GM23338 (cell line): ENCODE results near the gene TTC6. TPM values are rescaled to one million over a fixed set of nuclear protein-coding genes. Genes with fewer than 3 reads are reported as not detected.
A peak's percentile ranks its signal among the peaks of the same experiment; 100 is the strongest.

Experiments
- ATAC-seq: fragments of 200-7000 bp; cut with Tn5 transposase; 3 replicates; pipeline ENCODE4 v1.9.1; 2020
- DNase-seq: peaks from one replicate; pipeline ENCODE4 v3.0.0-alpha.2; 2015; ENCODE audit warnings: low spot score
- H2AFZ ChIP-seq: fragments of 200-600 bp; sonication (generic); 2 replicates; pipeline ENCODE4 v1.8.0; 2016; ENCODE audit warnings: antibody characterized with exemption, mild to moderate bottlenecking, moderate library complexity
- H3F3A ChIP-seq: fragments of 200-600 bp; sonication (generic); replicated peaks from 2 replicates; pipeline ENCODE4 v1.8.0; 2017; ENCODE audit warnings: antibody characterized with exemption, mixed run types, low read depth
- H3K27ac ChIP-seq: fragments of 200-600 bp; sonication (generic); 2 replicates; pipeline ENCODE4 v1.6.1; 2016; ENCODE audit warnings: low read depth
- H3K27me3 ChIP-seq: fragments of 200-600 bp; sonication (generic); 2 replicates; pipeline ENCODE4 v1.8.0; 2016; ENCODE audit warnings: mild to moderate bottlenecking, mixed run types, moderate library complexity; ENCODE audit not compliant: insufficient read depth
- H3K36me3 ChIP-seq: fragments of 200-600 bp; sonication (generic); 2 replicates; pipeline ENCODE4 v1.8.0; 2016; ENCODE audit warnings: mild to moderate bottlenecking; ENCODE audit not compliant: insufficient read depth
- H3K4me1 ChIP-seq: fragments of 200-600 bp; sonication (generic); 2 replicates; pipeline ENCODE4 v1.8.0; 2016; ENCODE audit warnings: mild to moderate bottlenecking, moderate library complexity; ENCODE audit not compliant: insufficient read depth
- H3K4me2 ChIP-seq: fragments of 200-600 bp; sonication (generic); 2 replicates; pipeline ENCODE4 v1.7.1; 2017; ENCODE audit warnings: mixed run types
- H3K4me3 ChIP-seq: fragments of 200-600 bp; sonication (generic); 2 replicates; pipeline ENCODE4 v1.6.1; 2016; ENCODE audit warnings: mixed run types
- H3K79me2 ChIP-seq: fragments of 200-600 bp; sonication (generic); replicated peaks from 2 replicates; pipeline ENCODE4 v1.8.0; 2017; ENCODE audit warnings: mild to moderate bottlenecking; ENCODE audit not compliant: insufficient read depth
- H3K9me2 ChIP-seq: fragments of 200-600 bp; sonication (generic); 2 replicates; pipeline ENCODE4 v1.8.0; 2017; ENCODE audit not compliant: insufficient read depth
- H4K20me1 ChIP-seq: fragments of 200-600 bp; sonication (generic); replicated peaks from 2 replicates; pipeline ENCODE4 v1.8.0; 2017; ENCODE audit warnings: mild to moderate bottlenecking; ENCODE audit not compliant: insufficient read depth
- H3K27ac Mint-ChIP-seq: 2 replicates; pipeline ENCODE4 v1.8.0; 2020; ENCODE audit warnings: inconsistent platforms, mild to moderate bottlenecking, moderate library complexity, mixed read lengths
- H3K27me3 Mint-ChIP-seq: 3 replicates; pipeline ENCODE4 v1.8.0; 2022; ENCODE audit warnings: low read depth, mild to moderate bottlenecking, moderate library complexity, mixed read lengths, inconsistent platforms; ENCODE audit not compliant: insufficient read depth, poor library complexity
- H3K36me3 Mint-ChIP-seq: 3 replicates; pipeline ENCODE4 v1.8.0; 2021; ENCODE audit warnings: low read depth, mild to moderate bottlenecking, inconsistent platforms, moderate library complexity, mixed read lengths
- H3K4me1 Mint-ChIP-seq: 3 replicates; pipeline ENCODE4 v1.8.0; 2020; ENCODE audit warnings: mild to moderate bottlenecking, inconsistent platforms, mixed read lengths
- H3K4me3 Mint-ChIP-seq: 3 replicates; pipeline ENCODE4 v1.8.0; 2021; ENCODE audit warnings: moderate library complexity, mild to moderate bottlenecking, inconsistent platforms, mixed read lengths
- H3K9me3 Mint-ChIP-seq: 3 replicates; pipeline ENCODE4 v1.8.0; 2020; ENCODE audit warnings: moderate library complexity, mild to moderate bottlenecking, inconsistent platforms, mixed read lengths
- EZH2 ChIP-seq: fragments of 200-600 bp; sonication (generic); IDR thresholded peaks from one replicate; pipeline ENCODE4 v1.8.0; 2017; ENCODE audit warnings: antibody characterized with exemption, mild to moderate bottlenecking, low read depth; ENCODE audit not compliant: unreplicated experiment
- POLR2AphosphoS5 ChIP-seq: IDR thresholded peaks from 2 replicates; pipeline ENCODE4 v1.6.1; 2016; ENCODE audit warnings: antibody characterized with exemption, low read depth
- ZNF462 ChIP-seq: fragments of 250-450 bp; sonication (Bioruptor Pico); IDR thresholded peaks from 2 replicates; pipeline ENCODE4 v1.5.0; 2020; ENCODE audit warnings: mild to moderate bottlenecking, moderate library complexity
- polyA plus RNA-seq: library from polyadenylated mRNA; unstranded; fragments of >200 nt; fragmentation: Nextera tagmentation; extraction: Ambion mirVana; gene quantifications from 2 replicates; pipeline ENCODE4 v1.2.1, GENCODE V29; 2016
- total RNA-seq: library from RNA; depleted of rRNA; stranded (reverse); fragments of >200 nt; shearing (Covaris generic); gene quantifications from 2 replicates; pipeline ENCODE4 v1.2.3, GENCODE V29; 2014
- TF ChIP-seq, protein P1 (sequence below), 2 experiments: fragments of 200-600 bp in 1 of 2; sonication (generic) in 1 of 2; conservative IDR thresholded peaks; 2 replicates each; pipeline versions ENCODE4 v1.5.1 to v1.6.1; 2016 to 2017; ENCODE audit warnings: antibody characterized with exemption in 2 of 2, low read depth in 2 of 2, mild to moderate bottlenecking in 2 of 2, moderate library complexity in 1 of 2

Gene TTC6
- total and polyA plus RNA-seq, 2 experiments from 2014 or later = 0.31 TPM; not detected in 1

GRCh38 chr14:37620856-37621255, 25.4 kb downstream of the TTC6 start (continued):
- no peak for TF ChIP-seq ZNF462 (CRISPR knock-in tag)
- TF ChIP-seq, protein P1, sequence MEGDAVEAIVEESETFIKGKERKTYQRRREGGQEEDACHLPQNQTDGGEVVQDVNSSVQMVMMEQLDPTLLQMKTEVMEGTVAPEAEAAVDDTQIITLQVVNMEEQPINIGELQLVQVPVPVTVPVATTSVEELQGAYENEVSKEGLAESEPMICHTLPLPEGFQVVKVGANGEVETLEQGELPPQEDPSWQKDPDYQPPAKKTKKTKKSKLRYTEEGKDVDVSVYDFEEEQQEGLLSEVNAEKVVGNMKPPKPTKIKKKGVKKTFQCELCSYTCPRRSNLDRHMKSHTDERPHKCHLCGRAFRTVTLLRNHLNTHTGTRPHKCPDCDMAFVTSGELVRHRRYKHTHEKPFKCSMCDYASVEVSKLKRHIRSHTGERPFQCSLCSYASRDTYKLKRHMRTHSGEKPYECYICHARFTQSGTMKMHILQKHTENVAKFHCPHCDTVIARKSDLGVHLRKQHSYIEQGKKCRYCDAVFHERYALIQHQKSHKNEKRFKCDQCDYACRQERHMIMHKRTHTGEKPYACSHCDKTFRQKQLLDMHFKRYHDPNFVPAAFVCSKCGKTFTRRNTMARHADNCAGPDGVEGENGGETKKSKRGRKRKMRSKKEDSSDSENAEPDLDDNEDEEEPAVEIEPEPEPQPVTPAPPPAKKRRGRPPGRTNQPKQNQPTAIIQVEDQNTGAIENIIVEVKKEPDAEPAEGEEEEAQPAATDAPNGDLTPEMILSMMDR (conservative IDR thresholded peaks at IDR 0.05; ENCODE audit: low read depth in 2 of 2) = no peak

DNA sequence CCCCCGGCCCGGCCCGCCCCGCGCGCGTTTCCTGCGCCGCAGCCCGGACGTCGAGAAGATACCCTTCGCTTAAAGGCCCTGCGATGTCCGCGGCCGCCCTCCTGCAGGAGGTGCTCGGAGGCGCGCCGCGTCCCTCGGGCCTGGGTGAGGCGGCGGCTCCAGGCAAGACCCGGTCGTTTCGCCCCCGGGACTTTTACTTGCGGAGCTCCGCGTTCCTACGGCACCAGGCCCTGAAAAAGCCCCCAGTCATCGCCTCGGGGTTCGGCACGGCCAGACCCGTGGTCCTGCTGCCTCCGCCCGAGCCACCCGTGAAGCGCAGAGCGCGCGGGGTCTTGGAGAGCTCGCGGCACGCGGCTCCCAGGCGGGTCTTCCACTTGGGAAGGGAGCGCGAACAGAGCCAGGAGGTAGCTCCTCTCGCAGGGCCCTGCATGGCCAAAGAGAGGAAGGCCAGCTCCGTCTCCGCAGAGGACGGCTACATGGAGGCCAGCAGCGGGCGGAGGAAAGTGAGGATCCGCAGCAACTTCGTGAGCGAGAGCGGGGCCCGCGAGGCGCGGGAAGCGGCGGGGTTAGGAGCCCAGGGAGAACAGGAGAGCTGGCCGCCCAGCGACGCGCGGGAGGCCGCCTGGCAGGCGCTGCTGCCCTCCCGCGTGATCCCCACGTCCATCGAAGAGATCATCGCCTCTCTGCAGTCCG, 26.9 kb downstream of the TTC6 start:
- ATAC-seq (peak; percentile 96), DNase-seq (peak; percentile 86)
- peaks cover 2% of the 10 kb centered on the region; the same call in 1 of the 3 replicates for H3K9me3 Mint-ChIP-seq
- H3K4me3 Mint-ChIP-seq = peak overlapping the region; percentile 67
- H4K20me1 ChIP-seq = no peaks in the 10 kb centered on the region
- no peaks in the 10 kb centered on the region for H3K36me3 Mint-ChIP-seq
- no peaks in the 10 kb centered on the region for H3K9me2 ChIP-seq
- no peaks in the 10 kb centered on the region for H3K36me3 ChIP-seq
- H3K4me2 ChIP-seq = peak overlapping the region; percentile 90
- no peaks in the 10 kb centered on the region for H3F3A ChIP-seq
- TF ChIP-seq EZH2 (peak; percentile 56), POLR2AphosphoS5 (no peak)
- H3K4me1 Mint-ChIP-seq = no peaks in the 10 kb centered on the region
- peaks cover 69% of the 10 kb centered on the region for H3K27me3 ChIP-seq
- peak overlapping the region; percentile 95 for H2AFZ ChIP-seq
- peak overlapping the region; percentile 62 for H3K4me3 ChIP-seq
- H3K27me3 Mint-ChIP-seq = peaks cover 39% of the 10 kb centered on the region
- no peak overlapping the region for H3K27ac Mint-ChIP-seq
- H3K79me2 ChIP-seq = no peaks in the 10 kb centered on the region
- H3K4me1 ChIP-seq = no peaks in the 10 kb centered on the region
- H3K27ac ChIP-seq = no peak overlapping the region
